ENCODE data around the gene LIPC. TPM values are rescaled to one million over a fixed set of nuclear protein-coding genes. Genes with fewer than 3 reads are reported as not detected.

The LIPC gene
- total and polyA plus RNA-seq, 2 experiments from 2014 or later: not detected

- Histone ChIP-seq H3F3A (replicated peaks; ENCODE audit: low read depth) (no peaks in the 10 kb centered on the region), H2AFZ (no peak overlapping the region), H4K20me1 (replicated peaks; ENCODE audit: insufficient read depth) (no peaks in the 10 kb centered on the region), H3K4me1 (ENCODE audit: insufficient read depth) (no peaks in the 10 kb centered on the region), H3K4me2 (no peak overlapping the region), H3K36me3 (ENCODE audit: insufficient read depth) (no peaks in the 10 kb centered on the region), H3K27me3 (ENCODE audit: insufficient read depth) (no peaks in the 10 kb centered on the region), H3K4me3 (no peak overlapping the region), H3K9me2 (ENCODE audit: insufficient read depth) (no peaks in the 10 kb centered on the region), H3K79me2 (replicated peaks; ENCODE audit: insufficient read depth) (no peaks in the 10 kb centered on the region), H3K27ac (ENCODE audit: low read depth) (no peak overlapping the region)
- no peaks in the 10 kb centered on the region for H3K9me3 Mint-ChIP-seq
- H3K4me1 Mint-ChIP-seq: peaks cover 5% of the 10 kb centered on the region; the same call in 2 of the 3 replicates
- no peak for DNase-seq (ENCODE audit: low spot score)
- H3K36me3 Mint-ChIP-seq (ENCODE audit: low read depth): no peaks in the 10 kb centered on the region
- H3K27me3 Mint-ChIP-seq (ENCODE audit: insufficient read depth, low read depth, poor library complexity): peaks cover 2% of the 10 kb centered on the region
- TF ChIP-seq ZNF114 (CRISPR knock-in tag; IDR thresholded peaks at IDR 0.05): no peak
- TF ChIP-seq NANOG (IDR thresholded peaks at IDR 0.05; ENCODE audit: borderline replicate concordance): no peak
- TF ChIP-seq REST (IDR thresholded peaks at IDR 0.05; ENCODE audit: unreplicated experiment): no peak
- TF ChIP-seq ZNF331 (CRISPR knock-in tag; IDR thresholded peaks at IDR 0.05; ENCODE audit: low read depth): no peak
- TF ChIP-seq CREB1 (CRISPR knock-in tag; IDR thresholded peaks at IDR 0.05; ENCODE audit: low read depth): no peak
- TF ChIP-seq POLR2AphosphoS5 (IDR thresholded peaks at IDR 0.05; ENCODE audit: low read depth): no peak
- TF ChIP-seq JUNB (IDR thresholded peaks at IDR 0.05; ENCODE audit: unreplicated experiment): no peak
- H3K27ac Mint-ChIP-seq: no peak overlapping the region
- ATAC-seq: no peak
- no peak overlapping the region for H3K4me3 Mint-ChIP-seq
Measured at GRCh38 chr15:58403581-58403980, 28.2 kb upstream of the LIPC start.

- no peak overlapping the region for H2AFZ ChIP-seq
- no peak for ATAC-seq
- H3K4me2 ChIP-seq: no peak overlapping the region
- no peaks in the 10 kb centered on the region for H4K20me1 ChIP-seq (replicated peaks; ENCODE audit: insufficient read depth)
- no peaks in the 10 kb centered on the region for H3K9me3 Mint-ChIP-seq
- H3K27me3 Mint-ChIP-seq (ENCODE audit: insufficient read depth, low read depth, poor library complexity): peaks cover 2% of the 10 kb centered on the region
- DNase-seq (ENCODE audit: low spot score): no peak
- peaks cover 5% of the 10 kb centered on the region; the same call in 2 of the 3 replicates for H3K4me1 Mint-ChIP-seq
- H3K27ac Mint-ChIP-seq: no peak overlapping the region
- no peaks in the 10 kb centered on the region for H3K79me2 ChIP-seq (replicated peaks; ENCODE audit: insufficient read depth)
- H3K36me3 ChIP-seq (ENCODE audit: insufficient read depth): no peaks in the 10 kb centered on the region
- no peaks in the 10 kb centered on the region for H3F3A ChIP-seq (replicated peaks; ENCODE audit: low read depth)
- H3K9me2 ChIP-seq (ENCODE audit: insufficient read depth): no peaks in the 10 kb centered on the region
- H3K36me3 Mint-ChIP-seq (ENCODE audit: low read depth): no peaks in the 10 kb centered on the region
- H3K27me3 ChIP-seq (ENCODE audit: insufficient read depth): no peaks in the 10 kb centered on the region
- H3K27ac ChIP-seq (ENCODE audit: low read depth): no peak overlapping the region
- no peaks in the 10 kb centered on the region for H3K4me1 ChIP-seq (ENCODE audit: insufficient read depth)
- H3K4me3 ChIP-seq: no peak overlapping the region
- no peak overlapping the region for H3K4me3 Mint-ChIP-seq
- TF ChIP-seq ZNF114 (CRISPR knock-in tag; IDR thresholded peaks at IDR 0.05) (no peak), ETS1 (IDR thresholded peaks at IDR 0.05) (no peak), JUNB (IDR thresholded peaks at IDR 0.05; ENCODE audit: unreplicated experiment) (no peak), STAT1 (IDR thresholded peaks at IDR 0.05; ENCODE audit: unreplicated experiment) (no peak), CTCF (conservative IDR thresholded peaks at IDR 0.05; ENCODE audit: low read depth in 2 of 2) (no peak)
Measured at GRCh38 chr15:58404020-58404419, 27.8 kb upstream of the LIPC start.
